Measurements from ENCODE around the gene DPP10.

Gene DPP10

GRCh38 chr2:114800371-114800770 lies 357.9 kb downstream of the DPP10 start:
- no peak for DNase-seq (ENCODE audit: low read depth)
- no peak overlapping the region for H3K4me3 ChIP-seq (ENCODE audit: control insufficient read depth, low read depth, low read length)
- TF ChIP-seq CTCF (conservative IDR thresholded peaks at IDR 0.05; ENCODE audit: control insufficient read depth, insufficient read depth, low read depth, low read length): no peak

GRCh38 chr2:114805195-114805594 lies 362.8 kb downstream of the DPP10 start:
- DNase-seq (ENCODE audit: low read depth): no peak
- H3K4me3 ChIP-seq (ENCODE audit: control insufficient read depth, low read depth, low read length): no peak overlapping the region
- no peak for TF ChIP-seq CTCF (conservative IDR thresholded peaks at IDR 0.05; ENCODE audit: control insufficient read depth, insufficient read depth, low read depth, low read length)

- no peak overlapping the region for H3K4me3 ChIP-seq (ENCODE audit: control insufficient read depth, low read depth, low read length)
- no peak for DNase-seq (ENCODE audit: low read depth)
- no peak for TF ChIP-seq CTCF (conservative IDR thresholded peaks at IDR 0.05; ENCODE audit: control insufficient read depth, insufficient read depth, low read depth, low read length)
Measured at GRCh38 chr2:114810092-114810491, 367.7 kb downstream of the DPP10 start.

- no peak for TF ChIP-seq CTCF (conservative IDR thresholded peaks at IDR 0.05; ENCODE audit: control insufficient read depth, insufficient read depth, low read depth, low read length)
- no peak overlapping the region for H3K4me3 ChIP-seq (ENCODE audit: control insufficient read depth, low read depth, low read length)
- DNase-seq (ENCODE audit: low read depth): no peak
Measured at GRCh38 chr2:114812261-114812660, 369.8 kb downstream of the DPP10 start.

- DNase-seq (ENCODE audit: low read depth): no peak
- no peak for TF ChIP-seq CTCF (conservative IDR thresholded peaks at IDR 0.05; ENCODE audit: control insufficient read depth, insufficient read depth, low read depth, low read length)
- no peak overlapping the region for H3K4me3 ChIP-seq (ENCODE audit: control insufficient read depth, low read depth, low read length)
Measured at GRCh38 chr2:114814355-114814754, 371.9 kb downstream of the DPP10 start.

GRCh38 chr2:114821055-114821454 lies 378.6 kb downstream of the DPP10 start:
- DNase-seq (ENCODE audit: low read depth): no peak
- no peak overlapping the region for H3K4me3 ChIP-seq (ENCODE audit: control insufficient read depth, low read depth, low read length)
- no peak for TF ChIP-seq CTCF (conservative IDR thresholded peaks at IDR 0.05; ENCODE audit: control insufficient read depth, insufficient read depth, low read depth, low read length)

GRCh38 chr2:114843963-114844362 lies 401.5 kb downstream of the DPP10 start:
- DNase-seq (ENCODE audit: low read depth): no peak
- H3K4me3 ChIP-seq (ENCODE audit: control insufficient read depth, low read depth, low read length): no peak overlapping the region
- no peak for TF ChIP-seq CTCF (conservative IDR thresholded peaks at IDR 0.05; ENCODE audit: control insufficient read depth, insufficient read depth, low read depth, low read length)

All from fibroblast of mammary gland (primary cell).